GM18951 (cell line): ENCODE data around the gene LHX5.

Experiments
- POLR2A ChIP-seq: IDR thresholded peaks from 4 replicates; pipeline ENCODE4 v1.6.1; 2011; ENCODE audit warnings: mild to moderate bottlenecking; ENCODE audit not compliant: insufficient read length, insufficient read depth; ENCODE audit errors: extremely low read depth
- in situ Hi-C: fragments of 300-500 bp; cut with MboI; formaldehyde crosslinking; loops from one replicate; pipeline ENCODE4 v1.12.0; 2022; ENCODE audit warnings: low sequenced_read_pairs, mixed read lengths, inconsistent platforms; ENCODE audit not compliant: unreplicated experiment

LHX5 gene

DNA sequence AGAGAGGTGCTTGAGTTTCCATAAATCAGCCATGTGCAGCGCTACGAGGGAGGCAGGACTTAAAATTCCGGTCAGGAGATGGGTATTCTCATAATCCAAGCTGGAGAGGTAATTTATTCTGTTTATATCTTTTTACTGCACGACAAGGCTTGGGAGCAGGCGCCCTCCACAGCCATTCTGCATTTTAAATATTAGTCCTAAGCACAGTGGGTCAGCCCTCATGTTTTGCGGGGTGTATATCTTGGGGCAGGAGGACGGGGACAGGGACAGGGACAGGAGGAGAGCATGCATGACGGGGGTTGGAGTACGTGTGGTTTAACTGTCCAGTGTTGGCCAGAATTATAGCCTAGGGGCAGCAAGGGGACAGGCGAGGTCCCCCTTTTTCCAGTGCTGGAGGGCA lies 14.5 kb downstream of the LHX5 start:
- in situ Hi-C loops: loop anchor here (25.0 kb wide), 1 partner anchor 455 kb away; no protein-coding TSS in a partner anchor
- TF ChIP-seq POLR2A: no peak

DNA sequence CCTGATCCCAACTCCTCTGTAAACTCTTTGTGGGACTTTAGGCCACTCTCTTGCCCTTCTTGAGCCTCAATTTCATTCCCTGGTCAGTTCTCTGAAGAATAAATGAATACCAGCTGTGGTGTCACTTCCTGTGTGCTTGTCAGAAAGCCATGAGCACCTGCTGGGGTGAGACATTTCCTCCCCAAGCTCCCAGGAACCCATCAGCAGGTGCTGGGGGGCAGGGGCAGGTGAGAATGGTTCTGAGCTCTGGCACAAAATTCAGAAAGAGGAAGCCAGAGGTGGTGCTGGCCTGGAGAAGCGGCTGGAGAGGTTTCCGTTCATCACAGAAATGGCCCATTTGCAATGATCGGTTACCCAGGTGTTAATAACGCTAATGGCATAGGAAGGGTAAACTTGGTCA lies 14.9 kb downstream of the LHX5 start:
- TF ChIP-seq POLR2A: no peak
- in situ Hi-C loops: loop anchor here (25.0 kb wide), 1 partner anchor 456 kb away; no protein-coding TSS in a partner anchor

DNA sequence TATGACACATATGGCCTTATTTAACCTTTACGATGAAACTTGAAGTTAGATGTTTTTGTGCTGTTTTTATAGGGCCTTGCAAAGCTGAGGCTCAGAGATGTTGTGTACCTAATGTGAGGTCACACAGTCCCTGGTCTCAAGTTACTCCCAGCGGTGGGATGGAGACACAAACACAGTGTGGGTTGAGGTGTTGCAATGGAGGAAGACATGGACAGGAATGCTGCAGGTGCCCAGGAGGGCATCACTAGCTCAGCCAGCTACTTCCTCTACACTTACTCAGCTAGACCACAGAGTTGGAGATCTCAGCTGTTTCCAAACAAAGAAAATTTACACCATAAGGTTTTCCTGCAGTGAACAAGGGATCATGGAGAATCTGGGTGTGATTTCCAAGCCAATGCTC lies 15.5 kb downstream of the LHX5 start:
- in situ Hi-C loops: loop anchor here (25.0 kb wide), 1 partner anchor 456 kb away; no protein-coding TSS in a partner anchor
- no peak for TF ChIP-seq POLR2A

DNA sequence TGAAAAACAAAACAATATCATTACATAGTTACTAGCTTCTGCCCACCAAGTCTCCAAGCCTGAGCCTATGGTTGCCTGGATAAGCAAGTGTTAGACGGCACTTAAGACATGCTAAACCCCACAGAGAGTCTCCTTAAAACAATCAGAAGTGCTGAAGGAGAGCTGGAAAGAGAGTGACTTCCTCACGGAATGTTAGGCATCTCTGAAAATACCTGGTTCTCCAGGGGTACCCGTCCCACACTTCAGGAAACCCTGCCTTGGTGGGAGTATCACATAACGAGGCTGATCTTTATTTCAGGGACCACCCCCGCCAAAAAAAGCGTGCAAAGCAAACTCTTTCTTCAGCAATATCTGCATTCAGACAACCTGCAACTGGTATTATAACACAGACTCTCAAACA lies 18.3 kb downstream of the LHX5 start:
- TF ChIP-seq POLR2A: no peak
- in situ Hi-C loops: loop anchor here (25.0 kb wide), 1 partner anchor 459 kb away; no protein-coding TSS in a partner anchor

DNA sequence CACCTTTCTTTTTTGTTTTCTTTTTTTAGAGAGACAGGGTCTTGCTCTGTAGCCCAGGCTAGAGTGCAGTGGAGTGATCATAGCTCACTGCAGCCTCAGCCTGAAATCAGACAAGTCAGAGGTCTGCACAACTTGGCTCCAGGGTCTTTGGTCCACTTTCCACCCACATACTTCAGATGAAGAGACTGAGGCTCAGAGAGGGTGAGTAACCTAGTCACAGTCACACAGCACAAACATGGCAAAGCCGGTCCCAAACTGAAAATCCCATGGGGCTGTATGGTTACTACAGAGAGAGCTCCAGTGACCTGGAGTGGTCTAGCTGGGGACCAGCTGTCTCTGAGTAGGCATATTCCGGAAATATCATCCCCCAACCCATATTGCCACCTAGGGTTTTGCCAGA lies 19.2 kb downstream of the LHX5 start:
- no peak for TF ChIP-seq POLR2A
- in situ Hi-C loops: loop anchor here (25.0 kb wide), 1 partner anchor 460 kb away; no protein-coding TSS in a partner anchor

GRCh38 chr12:113449839-113450238 lies 21.8 kb downstream of the LHX5 start:
- in situ Hi-C loops: loop anchor here (25.0 kb wide), 1 partner anchor 462 kb away; no protein-coding TSS in a partner anchor
- TF ChIP-seq POLR2A: no peak

DNA sequence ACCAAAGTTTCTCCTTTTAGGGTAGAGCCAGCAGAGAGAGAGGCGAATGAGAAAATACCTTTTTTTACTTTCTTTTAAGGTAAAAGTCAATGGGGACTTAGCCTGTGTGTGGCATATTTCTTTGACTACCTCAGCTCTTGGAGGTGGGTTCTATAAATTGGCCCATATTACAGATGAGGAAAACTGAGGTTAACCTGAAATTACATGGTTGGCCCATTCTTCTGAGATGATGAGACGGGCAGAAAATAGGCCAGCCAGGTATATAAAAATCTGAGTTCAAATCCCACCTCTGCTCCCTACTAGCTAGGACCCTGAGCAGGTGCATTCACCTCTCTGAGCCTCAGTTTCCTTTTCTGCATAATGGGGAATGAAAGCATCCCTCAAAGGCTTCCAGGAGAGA lies 22.4 kb downstream of the LHX5 start:
- no peak for TF ChIP-seq POLR2A
- in situ Hi-C loops: no loop called here

- in situ Hi-C loops: no loop called here
Measured at GRCh38 chr12:113448873-113449272, 22.8 kb downstream of the LHX5 start.

DNA sequence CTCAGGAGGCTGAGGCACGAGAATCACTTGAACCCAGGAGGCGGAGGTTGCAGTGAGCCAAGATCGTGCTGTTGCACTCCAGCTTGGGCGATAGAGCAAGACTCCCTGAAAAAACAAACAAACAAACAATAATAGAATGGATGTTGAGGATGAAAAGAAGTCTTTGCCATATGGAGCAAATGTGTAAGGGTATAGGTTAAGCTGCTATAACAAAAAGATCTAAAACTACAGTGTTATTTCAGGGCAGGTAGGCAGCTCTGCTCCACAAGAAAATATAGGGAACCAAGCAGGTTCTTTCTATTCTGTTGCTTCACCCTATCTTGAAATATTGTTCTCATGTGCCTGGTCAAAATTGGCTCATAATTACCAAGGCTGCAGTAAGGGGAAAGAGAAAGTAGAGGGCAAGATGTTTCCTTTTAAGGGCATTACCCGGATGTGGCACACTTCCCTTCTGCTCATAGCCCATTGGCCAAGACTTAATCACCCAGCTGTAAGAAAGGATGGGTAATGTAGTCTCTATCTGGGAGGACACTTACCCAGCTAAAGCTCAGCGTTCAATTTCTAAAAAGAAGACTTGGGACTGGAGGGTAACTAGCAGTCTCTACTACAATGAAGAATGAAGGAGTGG lies 26.0 kb downstream of the LHX5 start:
- in situ Hi-C loops: no loop called here
- TF ChIP-seq POLR2A: no peak

More at GRCh38 chr12:113448873-113449272, 22.8 kb downstream of the LHX5 start:
- no peak for TF ChIP-seq POLR2A

- in situ Hi-C loops: no loop called here
- no peak for TF ChIP-seq POLR2A
Measured at GRCh38 chr12:113443030-113443539, 28.6 kb downstream of the LHX5 start.

GRCh38 chr12:113440947-113441782 lies 30.5 kb downstream of the LHX5 start:
- TF ChIP-seq POLR2A: no peak
- in situ Hi-C loops: no loop called here

DNA sequence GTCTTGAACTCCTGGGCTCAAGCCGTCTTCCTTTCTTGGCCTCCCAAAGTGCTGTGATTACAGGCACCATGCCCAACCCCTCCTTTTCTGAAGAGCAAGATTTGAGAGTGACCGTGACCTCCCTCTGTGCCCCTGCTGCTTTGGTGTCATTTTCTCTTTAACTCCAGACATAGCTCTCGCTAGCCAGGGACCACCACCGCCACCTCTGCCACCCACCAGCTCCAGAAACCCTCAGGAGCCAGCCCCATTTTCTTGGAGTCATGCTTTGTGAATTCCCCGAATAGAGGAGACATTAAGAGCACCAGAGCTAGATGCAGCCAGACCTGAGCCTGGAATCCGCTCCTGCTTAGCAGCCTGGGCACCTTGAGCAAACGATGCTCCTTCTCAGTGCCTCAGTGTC lies 31.3 kb downstream of the LHX5 start:
- in situ Hi-C loops: no loop called here
- no peak for TF ChIP-seq POLR2A

- no peak for TF ChIP-seq POLR2A
- in situ Hi-C loops: no loop called here
Measured at GRCh38 chr12:113439606-113440030, 32.1 kb downstream of the LHX5 start.

DNA sequence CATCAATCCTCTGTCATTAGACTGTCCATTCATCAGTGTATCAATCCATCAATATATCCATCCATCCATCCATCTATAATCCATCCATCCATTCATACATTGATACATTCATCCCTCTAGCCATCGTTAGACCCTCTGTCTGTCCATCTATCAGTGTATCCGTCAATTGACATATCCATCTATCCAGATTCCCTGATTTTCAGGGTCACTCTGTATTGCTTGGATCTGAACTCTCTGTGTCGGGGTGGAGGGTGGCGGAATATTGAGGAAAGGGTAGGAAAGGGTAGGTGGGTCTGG lies 32.4 kb downstream of the LHX5 start:
- in situ Hi-C loops: no loop called here

More for the DNA sequence above, 32.4 kb downstream of the LHX5 start:
- TF ChIP-seq POLR2A: no peak
